Activated CD8-positive, alpha-beta memory T cell treated with anti-CD3 and anti-CD28 coated beads, Interleukin-2, amount 50 U/mL, for 4 hours (primary cell): ENCODE measurements around the gene EDAR.

Experiments used
- DNase-seq: peaks from one replicate; pipeline ENCODE4 v3.0.0-alpha.2; 2020

Gene EDAR

DNA sequence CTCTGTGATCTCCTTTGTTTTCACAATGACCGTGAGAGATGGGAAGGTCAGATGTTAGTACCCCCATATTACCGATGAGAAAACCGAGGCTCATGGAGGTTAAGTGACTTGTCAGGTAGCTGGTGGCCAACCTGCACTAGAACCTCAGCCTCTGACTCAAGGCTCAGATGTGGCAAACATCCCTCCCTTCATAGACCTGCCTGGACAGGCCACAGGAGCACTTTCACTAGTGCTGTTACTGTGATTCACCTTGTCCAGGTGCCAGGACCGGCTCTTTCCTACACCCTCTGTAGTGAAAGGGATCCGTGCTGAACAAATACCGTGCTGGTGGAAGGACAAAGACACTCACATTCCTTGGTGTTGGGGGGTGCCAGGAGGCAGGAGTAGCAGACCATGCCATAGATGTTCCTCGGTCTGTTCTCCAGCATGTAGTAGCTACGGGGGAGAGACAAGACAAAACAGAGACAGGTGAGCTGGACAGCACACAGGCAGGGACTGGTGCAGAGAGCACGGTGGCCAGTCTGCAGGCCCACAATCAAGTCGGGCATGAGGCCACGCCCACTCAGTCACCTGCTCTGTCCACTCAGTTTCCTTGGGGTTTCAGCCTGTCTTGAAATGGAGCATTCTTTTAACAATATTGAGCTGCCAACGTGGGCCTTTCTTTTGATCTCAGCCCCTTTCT is 65.9 kb downstream of the EDAR start:
- DNase-seq = no peak

DNA sequence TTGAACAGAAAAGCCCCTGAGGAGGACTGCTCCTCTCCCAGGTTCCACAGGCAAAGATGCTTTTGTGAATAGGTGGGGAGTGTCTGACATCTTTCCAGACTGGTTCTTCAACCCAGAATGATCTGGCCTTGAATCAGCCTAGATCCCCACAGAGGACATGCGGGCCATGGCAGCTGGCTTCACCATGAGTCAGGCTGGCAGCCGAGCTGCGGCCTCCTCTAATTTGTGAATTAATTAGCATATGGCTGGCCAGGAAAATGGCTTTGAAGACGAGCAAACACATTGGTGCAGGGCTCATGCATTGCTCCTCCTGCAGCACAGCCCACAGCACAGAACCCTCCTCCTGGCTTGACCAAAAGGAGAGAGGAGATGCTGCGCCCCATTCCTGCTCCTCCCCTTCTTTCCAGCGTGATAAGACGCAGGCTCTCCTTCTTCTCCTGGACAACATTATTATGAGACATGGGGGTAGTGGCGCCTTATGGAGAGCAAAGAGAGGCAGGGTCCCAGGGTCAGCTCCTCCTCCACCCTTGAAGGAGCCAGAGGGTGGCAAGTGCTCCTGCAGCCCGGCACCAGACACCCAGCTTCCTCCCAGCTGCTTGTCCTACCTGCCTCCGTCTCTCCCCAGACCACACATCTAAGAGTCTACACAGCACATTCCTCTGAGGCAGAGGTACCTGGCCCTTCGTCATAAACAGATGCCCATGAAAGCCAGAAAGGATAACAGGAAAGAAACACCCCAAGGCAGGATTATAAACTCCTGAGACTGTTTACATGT is 66.7 kb downstream of the EDAR start:
- no peak for DNase-seq

- no peak for DNase-seq
Measured at GRCh38 chr2:108921096-108922030, 67.7 kb downstream of the EDAR start.

DNA sequence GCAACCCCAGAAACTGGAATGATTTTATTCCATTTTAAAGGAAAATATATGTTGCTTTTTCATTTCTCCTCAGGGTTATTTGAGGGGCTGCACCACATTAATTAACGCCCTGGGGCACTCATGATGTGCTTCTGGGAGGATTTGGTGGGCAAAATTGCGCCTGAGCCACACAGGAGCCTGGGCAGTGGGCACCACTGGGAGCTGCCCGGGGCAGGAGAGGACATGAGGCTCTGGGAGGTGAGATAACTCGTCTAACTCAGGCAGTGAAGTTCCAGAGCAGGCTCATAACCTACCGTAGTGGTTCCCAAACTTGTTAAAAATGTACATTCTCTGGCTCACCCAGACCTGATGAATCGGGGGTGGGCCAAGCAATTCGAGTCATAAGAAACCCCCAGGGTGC is 68.3 kb downstream of the EDAR start:
- DNase-seq = no peak

GRCh38 chr2:108919571-108920373 is 69.2 kb downstream of the EDAR start:
- DNase-seq = no peak

DNA sequence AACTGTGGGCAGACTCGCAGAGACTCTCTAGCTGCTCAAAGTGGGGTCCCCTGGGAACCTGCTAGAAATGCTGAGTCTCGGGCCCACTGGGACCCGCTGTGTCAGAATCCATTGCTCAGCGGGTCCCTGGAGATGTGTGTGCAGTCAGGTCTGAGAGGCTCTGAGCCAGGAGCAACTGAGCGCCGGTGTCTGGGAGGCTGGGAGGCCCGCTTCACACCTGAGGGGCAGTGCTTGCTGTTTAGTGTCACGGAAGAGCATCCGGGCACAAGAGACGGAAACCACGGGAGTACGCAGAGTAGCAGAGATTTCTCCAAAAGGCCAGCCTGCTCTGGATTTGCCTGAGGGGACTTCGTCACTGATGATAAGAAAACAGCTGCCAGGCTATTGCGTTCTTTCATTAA is 70.1 kb downstream of the EDAR start:
- no peak for DNase-seq

- DNase-seq = no peak
Measured at GRCh38 chr2:108918156-108918874, 70.7 kb downstream of the EDAR start.

DNA sequence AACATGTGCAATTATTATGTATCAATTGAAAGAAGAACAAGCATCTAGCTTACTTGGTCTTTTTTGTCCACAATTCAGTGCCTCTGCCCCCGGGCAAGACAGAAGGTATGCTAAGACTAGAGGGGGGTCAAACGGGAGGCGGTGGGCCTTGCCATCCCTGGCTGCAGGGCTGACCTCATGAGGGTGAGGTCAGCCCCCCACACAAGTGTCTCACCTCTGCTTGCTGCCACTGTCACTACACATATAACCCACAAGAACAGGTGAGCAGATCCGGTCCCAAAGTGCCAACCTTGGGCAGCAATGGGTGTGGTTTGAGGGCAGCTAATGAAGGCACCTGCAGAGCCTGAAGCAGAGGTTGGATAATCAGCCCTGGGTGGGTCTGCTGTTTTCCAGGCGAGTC is 71.5 kb downstream of the EDAR start:
- no peak for DNase-seq

- no peak for DNase-seq
Measured at GRCh38 chr2:108916796-108917421, 72.1 kb downstream of the EDAR start.

DNA sequence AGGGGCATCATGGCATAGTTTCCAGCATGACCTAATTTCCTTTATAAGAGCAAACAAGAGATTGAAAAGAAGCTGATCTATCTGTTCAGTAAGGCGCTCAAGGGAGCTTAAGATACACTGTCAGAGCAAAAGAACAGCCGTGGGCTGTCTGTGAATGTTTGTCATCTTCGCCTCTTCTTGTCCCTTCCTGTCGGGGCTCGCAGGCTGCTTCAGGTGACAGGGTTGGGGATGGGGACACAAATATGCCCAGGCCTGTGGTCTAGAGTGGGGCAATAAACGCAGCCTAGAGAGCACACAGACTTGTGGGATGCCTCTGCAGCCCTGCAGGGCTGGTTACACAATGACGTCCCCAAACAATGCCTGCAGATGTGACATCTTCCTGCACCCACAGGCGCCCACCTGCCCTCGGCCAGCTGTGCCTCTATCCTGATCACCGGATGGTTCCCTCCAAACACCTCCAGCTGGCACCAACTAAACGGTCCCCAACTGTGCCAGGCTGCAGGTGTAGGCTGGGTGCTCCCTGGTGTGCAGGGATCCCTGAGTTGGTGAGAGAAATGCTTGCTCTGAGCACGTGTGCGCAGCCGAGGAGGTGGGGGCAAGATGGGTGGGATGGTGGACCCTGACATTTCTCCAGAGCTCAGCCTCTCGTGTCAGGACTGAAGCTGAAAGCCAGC is 72.8 kb downstream of the EDAR start:
- DNase-seq = no peak

DNA sequence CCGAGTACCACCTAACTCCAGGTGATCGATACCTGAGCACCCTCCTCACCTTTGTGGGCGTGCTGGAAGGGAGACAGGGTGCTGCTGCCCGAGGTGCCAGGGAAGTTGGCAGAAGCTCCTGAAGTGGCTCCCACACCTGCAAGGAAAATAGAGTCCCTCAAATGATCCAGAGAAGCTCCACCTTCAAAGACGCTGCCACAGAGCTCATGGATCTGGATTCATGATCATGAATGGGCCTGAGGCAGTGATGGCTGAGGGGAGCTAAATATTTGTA is 76.5 kb downstream of the EDAR start:
- DNase-seq = no peak

DNA sequence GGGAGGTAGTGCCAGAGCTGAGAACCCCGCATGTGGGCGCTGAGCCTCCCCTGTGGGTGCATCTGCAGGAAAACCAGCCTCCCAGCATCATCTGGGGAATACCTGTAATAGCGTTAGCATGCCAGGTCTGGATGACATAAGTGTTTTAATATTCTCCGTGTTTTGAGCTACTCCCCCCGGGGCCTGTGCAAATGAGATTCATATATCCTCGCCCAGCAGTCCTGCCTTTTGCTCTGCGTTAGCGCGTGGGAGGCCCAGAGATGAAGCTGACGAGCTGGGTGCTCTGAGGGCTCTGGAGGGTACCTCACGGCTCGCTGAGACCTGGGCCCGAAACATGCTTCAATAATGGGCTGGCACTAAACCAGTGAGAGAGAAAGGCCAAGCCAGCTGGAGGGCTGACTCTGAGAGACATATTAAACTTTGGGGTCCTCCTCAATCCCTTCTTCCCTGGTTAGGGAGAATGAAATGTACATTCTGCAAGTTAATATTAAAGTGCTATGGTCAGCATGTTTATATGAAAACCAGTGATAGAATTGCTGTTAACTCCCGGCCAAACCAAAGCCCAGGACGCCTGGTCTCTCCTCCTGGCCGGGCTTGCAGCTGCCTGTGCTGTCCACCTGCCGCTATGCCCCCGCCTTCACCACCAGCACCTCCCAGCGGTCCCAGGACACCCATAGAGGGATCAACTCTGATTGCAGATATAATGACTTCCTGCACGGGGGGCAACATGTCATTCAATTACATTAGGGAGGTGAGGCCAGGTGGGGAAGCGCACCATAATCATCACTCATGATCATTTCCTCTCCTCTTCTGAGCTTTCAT is 77.0 kb downstream of the EDAR start:
- no peak for DNase-seq

DNA sequence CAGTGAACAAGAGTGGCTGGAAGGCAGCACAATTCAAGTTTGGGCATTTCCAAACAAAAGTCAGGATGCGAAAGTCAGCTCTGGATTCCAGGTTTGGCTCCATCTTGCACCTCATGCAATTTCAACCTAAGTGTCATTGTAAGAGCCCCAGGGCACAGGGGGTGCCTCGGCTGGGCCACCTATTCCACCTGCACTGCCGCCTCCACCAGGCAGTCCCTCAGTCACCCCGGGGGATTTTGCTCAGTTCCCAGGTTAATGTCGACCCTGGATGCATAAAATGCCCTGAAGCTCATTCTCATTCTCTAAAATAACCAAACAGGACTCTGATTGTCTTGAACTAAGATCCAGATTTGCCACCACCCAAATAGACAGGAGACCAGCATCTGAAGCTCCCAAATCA is 77.6 kb downstream of the EDAR start:
- no peak for DNase-seq

GRCh38 chr2:108910541-108911396 is 78.3 kb downstream of the EDAR start:
- DNase-seq = no peak

DNA sequence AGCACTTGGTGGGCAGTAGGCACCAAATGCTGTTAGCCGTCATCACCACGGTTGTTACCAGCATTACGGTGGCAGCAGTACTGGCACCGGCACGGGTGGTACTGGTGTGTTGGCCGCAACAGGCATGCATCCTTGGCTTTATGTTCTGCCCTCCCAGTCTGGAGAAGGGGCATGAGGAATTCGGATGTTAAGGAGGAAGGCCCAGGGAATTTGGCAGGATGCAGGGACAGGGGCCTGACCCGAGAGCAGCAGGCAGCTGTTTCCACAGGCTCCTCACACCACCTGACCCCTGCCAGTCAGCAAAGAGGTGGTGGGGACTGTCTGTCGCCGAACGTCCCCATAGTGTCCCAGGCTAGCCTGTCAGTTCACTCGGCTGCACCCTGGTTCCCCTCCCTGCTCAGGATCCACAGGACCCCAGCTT is 79.0 kb downstream of the EDAR start:
- DNase-seq = no peak

DNA sequence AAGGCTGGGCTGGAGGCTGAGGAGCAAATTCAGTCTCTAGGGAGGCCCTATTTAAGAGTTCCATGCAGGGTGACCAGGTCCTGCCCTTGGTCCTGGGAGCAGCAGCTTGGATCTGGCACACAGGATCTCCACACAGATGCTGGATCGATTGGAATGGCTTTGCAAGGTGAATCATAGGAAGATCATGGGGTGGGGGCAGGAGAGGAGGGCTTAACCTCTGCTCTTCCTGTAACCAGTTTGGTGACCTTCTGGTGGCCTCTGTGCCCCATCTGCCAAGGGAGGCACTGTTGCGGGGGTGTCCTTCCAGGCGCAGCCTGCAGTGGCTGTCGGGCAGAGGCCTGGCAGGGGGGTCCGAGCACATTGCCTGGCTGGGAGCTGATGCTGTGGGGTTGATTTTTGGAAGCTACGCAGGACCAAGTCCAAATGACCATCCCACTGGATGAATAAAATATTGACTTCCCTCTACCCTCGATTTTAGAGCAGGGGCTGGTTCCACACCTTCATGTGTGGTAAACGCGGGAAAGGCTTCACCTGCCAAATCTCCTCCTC is 79.7 kb downstream of the EDAR start:
- no peak for DNase-seq

DNA sequence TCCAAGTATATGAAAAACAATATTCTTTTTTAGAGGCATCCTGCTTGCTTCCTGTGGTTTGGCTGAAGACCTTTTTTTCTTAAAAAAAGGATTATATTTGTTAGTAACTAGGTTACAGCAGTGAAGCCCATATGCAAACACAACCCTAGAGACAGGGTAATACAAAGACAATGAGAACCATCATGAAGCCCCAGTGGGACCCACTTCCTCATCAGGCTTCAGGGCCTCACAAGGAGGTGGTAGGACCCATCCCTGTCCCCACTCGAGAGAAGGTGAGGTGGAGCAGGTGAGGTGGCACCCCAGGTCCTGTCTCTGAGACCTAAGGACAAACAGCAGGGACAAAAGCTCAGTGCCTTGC is 80.3 kb downstream of the EDAR start:
- no peak for DNase-seq

GRCh38 chr2:108907822-108908712 is 81.0 kb downstream of the EDAR start:
- DNase-seq = no peak
